Measurements from ENCODE around the gene SPATA2. TPM values are rescaled to one million over a fixed set of nuclear protein-coding genes. Genes with fewer than 3 reads are reported as not detected.

The SPATA2 gene
- total and polyA plus RNA-seq, 2 donors, result 1.4 to 6.7 TPM

- Histone ChIP-seq H3K27ac (ENCODE audit: low read depth) (no peak overlapping the region), H3K4me3 (ENCODE audit: low read depth, low read length) (no peak overlapping the region), H3K4me1 (ENCODE audit: insufficient read depth) (no peaks in the 10 kb centered on the region), H3K36me3 (ENCODE audit: insufficient read depth) (no peaks in the 10 kb centered on the region)
- no peak for DNase-seq (ENCODE audit: extremely low spot score)
- 89% methylated on average over 2 of the region's 2 CpGs for WGBS
Observed at GRCh38 chr20:49858076-49858585, 57.2 kb downstream of the SPATA2 start.

GRCh38 chr20:49856904-49857303, 58.4 kb downstream of the SPATA2 start:
- WGBS, result 97% methylated on average over 3 of the region's 3 CpGs
- no peak for DNase-seq (ENCODE audit: extremely low spot score)
- Histone ChIP-seq H3K4me1 (ENCODE audit: insufficient read depth) (no peaks in the 10 kb centered on the region), H3K27ac (ENCODE audit: low read depth) (no peak overlapping the region), H3K4me3 (ENCODE audit: low read depth, low read length) (no peak overlapping the region), H3K36me3 (ENCODE audit: insufficient read depth) (no peaks in the 10 kb centered on the region)

- WGBS, result 87% methylated on average over 10 of the region's 10 CpGs
- no peak overlapping the region for H3K4me3 ChIP-seq (ENCODE audit: low read depth, low read length)
- no peaks in the 10 kb centered on the region for H3K36me3 ChIP-seq (ENCODE audit: insufficient read depth)
- no peak overlapping the region for H3K27ac ChIP-seq (ENCODE audit: low read depth)
- DNase-seq (ENCODE audit: extremely low spot score), result no peak
- H3K4me1 ChIP-seq (ENCODE audit: insufficient read depth), result peaks cover 3% of the 10 kb centered on the region
Observed at GRCh38 chr20:49854190-49854875, 61.0 kb downstream of the SPATA2 start.

GRCh38 chr20:49853640-49854039, 61.7 kb downstream of the SPATA2 start:
- no peak for DNase-seq (ENCODE audit: extremely low spot score)
- no peaks in the 10 kb centered on the region for H3K36me3 ChIP-seq (ENCODE audit: insufficient read depth)
- H3K4me1 ChIP-seq (ENCODE audit: insufficient read depth), result peaks cover 3% of the 10 kb centered on the region
- H3K27ac ChIP-seq (ENCODE audit: low read depth), result no peak overlapping the region
- WGBS, result 84% methylated on average over 5 of the region's 5 CpGs
- H3K4me3 ChIP-seq (ENCODE audit: low read depth, low read length), result no peak overlapping the region

Small RNA genes lying within 50 kb of the gene (small RNA-seq; reads per million reads assigned to genes)
- not detected for gene RF00017
- not detected for gene RF00019

Other genes with a start within 250 kb of the SPATA2 start
- 19.5 TPM for gene B4GALT5, start 201.7 kb downstream of the SPATA2 start, total RNA-seq
- 46.4 TPM for gene B4GALT5, start 201.7 kb downstream of the SPATA2 start, polyA plus RNA-seq
- gene SLC9A8, start 102.7 kb downstream of the SPATA2 start, total RNA-seq, result 7.6 TPM
- gene SLC9A8, start 102.7 kb downstream of the SPATA2 start, polyA plus RNA-seq, result 9.7 TPM
- gene RNF114, start 20.9 kb upstream of the SPATA2 start, total RNA-seq, result 48.2 TPM
- gene RNF114, start 20.9 kb upstream of the SPATA2 start, polyA plus RNA-seq, result 52.2 TPM
- 0.69 TPM for gene SNAI1, start 67.5 kb upstream of the SPATA2 start, total RNA-seq
- gene SNAI1, start 67.5 kb upstream of the SPATA2 start, polyA plus RNA-seq, result 20.9 TPM
- gene UBE2V1, start 197.6 kb upstream of the SPATA2 start, total RNA-seq, result 74.0 TPM
- 85.7 TPM for gene UBE2V1, start 197.6 kb upstream of the SPATA2 start, polyA plus RNA-seq
- 9.9 TPM for gene PEDS1, start 238.2 kb upstream of the SPATA2 start, total RNA-seq
- 54.2 TPM for gene PEDS1, start 238.2 kb upstream of the SPATA2 start, polyA plus RNA-seq